Glomerular visceral epithelial cell (primary cell): ENCODE data around the gene COL11A1.
A peak's percentile ranks its signal among the peaks of the same experiment; 100 is the strongest.
"Not testable (repeated sequence)": the region's sequence is repeated elsewhere in the genome, so short reads cannot be mapped to it uniquely, and the experiment has no call there.

ENCODE experiments used
- DNase-seq: peaks from one replicate; pipeline ENCODE4 v3.0.0-alpha.2; 2016; ENCODE audit errors: extremely low spot score

Gene COL11A1

GRCh38 chr1:102837551-102837950 is 270.8 kb downstream of the COL11A1 start:
- DNase-seq: no peak

- no peak for DNase-seq
Measured at GRCh38 chr1:102836991-102837390, 271.3 kb downstream of the COL11A1 start.

GRCh38 chr1:102834688-102835320 is 273.5 kb downstream of the COL11A1 start:
- DNase-seq: peak; percentile 24

GRCh38 chr1:102833151-102833550 is 275.2 kb downstream of the COL11A1 start:
- DNase-seq: no peak

GRCh38 chr1:102826706-102827105 is 281.6 kb downstream of the COL11A1 start:
- not testable (repeated sequence) for DNase-seq
